Measurements from ENCODE around the gene DCDC1. TPM values are rescaled to one million over a fixed set of nuclear protein-coding genes. Genes with fewer than 3 reads are reported as not detected.
A peak's percentile ranks its signal among the peaks of the same experiment; 100 is the strongest.

The DCDC1 gene
- total RNA-seq (2021; fragmentation: NEBNext Ultra II Directional; extraction: Animal tissue kit (Norgen Biotek cat#: 25700)) = not detected
- long read RNA-seq = 0 reads

GRCh38 chr11:31369348-31370329 is at the start of gene DCDC1, which contains the start of gene DNAJC24:
TSS of gene DCDC1 (minus strand) at chr11:31369739. CDS start at chr11:31328280, 41,459 bp downstream.
TSS of gene DNAJC24 (plus strand) at chr11:31369860. CDS start at chr11:31370749, 889 bp downstream.
- H3K4me1 Mint-ChIP-seq (ENCODE audit: low read depth) = peaks cover 22% of the 10 kb centered on the region

GRCh38 chr11:31419138-31419537 is 49.6 kb upstream of the DCDC1 start:
- Mint-ChIP-seq H3K27me3 (ENCODE audit: insufficient read depth) (no peaks in the 10 kb centered on the region), H3K4me3 (no peak overlapping the region), H3K27ac (no peak overlapping the region), H3K4me1 (ENCODE audit: low read depth) (peaks cover 13% of the 10 kb centered on the region), H3K36me3 (ENCODE audit: low read depth) (peaks cover 11% of the 10 kb centered on the region), H3K9me3 (no peaks in the 10 kb centered on the region)
- no peak for DNase-seq
- TF ChIP-seq, protein P1, sequence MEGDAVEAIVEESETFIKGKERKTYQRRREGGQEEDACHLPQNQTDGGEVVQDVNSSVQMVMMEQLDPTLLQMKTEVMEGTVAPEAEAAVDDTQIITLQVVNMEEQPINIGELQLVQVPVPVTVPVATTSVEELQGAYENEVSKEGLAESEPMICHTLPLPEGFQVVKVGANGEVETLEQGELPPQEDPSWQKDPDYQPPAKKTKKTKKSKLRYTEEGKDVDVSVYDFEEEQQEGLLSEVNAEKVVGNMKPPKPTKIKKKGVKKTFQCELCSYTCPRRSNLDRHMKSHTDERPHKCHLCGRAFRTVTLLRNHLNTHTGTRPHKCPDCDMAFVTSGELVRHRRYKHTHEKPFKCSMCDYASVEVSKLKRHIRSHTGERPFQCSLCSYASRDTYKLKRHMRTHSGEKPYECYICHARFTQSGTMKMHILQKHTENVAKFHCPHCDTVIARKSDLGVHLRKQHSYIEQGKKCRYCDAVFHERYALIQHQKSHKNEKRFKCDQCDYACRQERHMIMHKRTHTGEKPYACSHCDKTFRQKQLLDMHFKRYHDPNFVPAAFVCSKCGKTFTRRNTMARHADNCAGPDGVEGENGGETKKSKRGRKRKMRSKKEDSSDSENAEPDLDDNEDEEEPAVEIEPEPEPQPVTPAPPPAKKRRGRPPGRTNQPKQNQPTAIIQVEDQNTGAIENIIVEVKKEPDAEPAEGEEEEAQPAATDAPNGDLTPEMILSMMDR (IDR thresholded peaks at IDR 0.05) = no peak

More at GRCh38 chr11:31369348-31370329, at the start of gene DCDC1, which contains the start of gene DNAJC24:
- Mint-ChIP-seq H3K4me3 (peak within 1 kb of the TSS; percentile 93), H3K27me3 (ENCODE audit: insufficient read depth) (no peaks in the 10 kb centered on the region), H3K27ac (peak within 1 kb of the TSS; percentile 89), H3K9me3 (no peaks in the 10 kb centered on the region), H3K36me3 (ENCODE audit: low read depth) (no peaks in the 10 kb centered on the region)
- TF ChIP-seq, protein P1 (IDR thresholded peaks at IDR 0.05) = no peak
- DNase-seq = peak; percentile 87

DNA sequence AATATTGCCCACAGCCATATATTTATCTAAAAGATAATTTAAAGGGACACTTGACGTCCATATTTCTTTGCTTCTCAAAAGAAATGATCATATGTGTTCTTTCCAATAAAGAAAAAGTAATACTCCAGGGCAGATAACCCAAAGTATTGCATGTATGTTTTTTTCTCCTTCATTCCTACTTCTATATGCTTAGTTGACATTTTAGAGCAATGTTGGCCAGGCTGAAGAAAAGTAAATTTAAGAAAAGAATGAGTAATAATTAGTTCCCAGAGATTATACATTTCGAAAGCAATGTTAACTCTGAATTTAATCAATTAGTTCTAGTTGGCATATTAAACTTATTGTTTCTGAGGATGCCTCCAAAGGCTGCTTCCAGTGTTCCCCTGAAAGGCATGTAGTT is 48.3 kb upstream of the DCDC1 start:
- TF ChIP-seq, protein P1 (IDR thresholded peaks at IDR 0.05) = no peak
- H3K4me1 Mint-ChIP-seq (ENCODE audit: low read depth) = peaks cover 17% of the 10 kb centered on the region
- DNase-seq = no peak
- no peaks in the 10 kb centered on the region for H3K9me3 Mint-ChIP-seq
- H3K27ac Mint-ChIP-seq = no peak overlapping the region
- peaks cover 11% of the 10 kb centered on the region for H3K36me3 Mint-ChIP-seq (ENCODE audit: low read depth)
- no peak overlapping the region for H3K4me3 Mint-ChIP-seq
- H3K27me3 Mint-ChIP-seq (ENCODE audit: insufficient read depth) = no peaks in the 10 kb centered on the region

- Mint-ChIP-seq H3K36me3 (ENCODE audit: low read depth) (peaks cover 11% of the 10 kb centered on the region), H3K27ac (no peak overlapping the region), H3K4me1 (ENCODE audit: low read depth) (peaks cover 22% of the 10 kb centered on the region), H3K27me3 (ENCODE audit: insufficient read depth) (no peaks in the 10 kb centered on the region), H3K9me3 (no peaks in the 10 kb centered on the region), H3K4me3 (no peak overlapping the region)
- TF ChIP-seq, protein P1 (IDR thresholded peaks at IDR 0.05) = no peak
- DNase-seq = no peak
These were observed 47.8 kb upstream of the DCDC1 start for GRCh38 chr11:31417357-31417756.

- no peak for DNase-seq
- TF ChIP-seq, protein P1 (IDR thresholded peaks at IDR 0.05) = no peak
- Mint-ChIP-seq H3K27me3 (ENCODE audit: insufficient read depth) (no peaks in the 10 kb centered on the region), H3K36me3 (ENCODE audit: low read depth) (peaks cover 23% of the 10 kb centered on the region), H3K27ac (no peak overlapping the region), H3K4me1 (ENCODE audit: low read depth) (peaks cover 23% of the 10 kb centered on the region), H3K4me3 (no peak overlapping the region), H3K9me3 (peaks cover 5% of the 10 kb centered on the region)
These were observed 45.9 kb upstream of the DCDC1 start for GRCh38 chr11:31415435-31415834.
